ENCODE results near the gene SCART1. TPM values are rescaled to one million over a fixed set of nuclear protein-coding genes. Genes with fewer than 3 reads are reported as not detected.
"Not testable (repeated sequence)": the region's sequence is repeated elsewhere in the genome, so short reads cannot be mapped to it uniquely, and the experiment has no call there.

The SCART1 gene
- total RNA-seq: 1 to 10 TPM; 1.8 to 9.5 (median 6.1) TPM

- no peaks in the 10 kb centered on the region for H3K4me1 ChIP-seq
- intact Hi-C loops (cut with DNase I; ENCODE audit: low total_unique reads): no loop called here
- H3K9me3 ChIP-seq: no peaks in the 10 kb centered on the region
- H3K27ac ChIP-seq: no peak within 1 kb of the TSS
- DNase-seq: no peak
- no peaks in the 10 kb centered on the region for H3K36me3 ChIP-seq
- TF ChIP-seq POLR2A (IDR thresholded peaks at IDR 0.05) (no peak), CTCF (IDR thresholded peaks at IDR 0.05) (no peak)
- H3K4me3 ChIP-seq: no peak within 1 kb of the TSS
- H3K27me3 ChIP-seq: no peaks in the 10 kb centered on the region
Observed at GRCh38 chr10:133453516-133454203, at the start of gene SCART1. TSS of gene SCART1 (plus strand) at chr10:133453945. CDS start at chr10:133453998, 53 bp downstream.

DNA sequence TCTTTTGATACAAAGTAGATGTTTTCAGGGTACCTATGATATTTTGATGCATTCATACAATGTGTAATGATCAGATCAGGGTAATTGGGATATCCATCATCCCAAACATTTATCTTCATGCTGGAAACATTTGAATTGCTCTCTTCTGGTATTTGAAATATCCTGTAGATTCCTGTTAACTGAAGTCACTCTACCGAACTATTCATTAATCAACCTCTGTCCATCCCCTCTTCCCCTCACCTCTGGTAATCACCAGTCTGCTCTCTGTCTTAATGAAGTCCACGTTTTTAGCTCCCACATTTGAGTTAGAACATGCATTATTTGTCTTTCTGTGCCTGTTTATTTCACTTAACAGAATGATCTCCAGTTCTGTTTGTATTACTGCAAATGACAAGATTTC, 48.5 kb upstream of the SCART1 start:
- Histone ChIP-seq H3K27me3 (no peaks in the 10 kb centered on the region), H3K36me3 (no peaks in the 10 kb centered on the region), H3K27ac (no peak overlapping the region), H3K4me3 (no peak overlapping the region), H3K4me1 (no peaks in the 10 kb centered on the region), H3K9me3 (no peaks in the 10 kb centered on the region)
- TF ChIP-seq POLR2A (IDR thresholded peaks at IDR 0.05) (no peak), CTCF (IDR thresholded peaks at IDR 0.05) (no peak)
- DNase-seq: no peak
- intact Hi-C loops (cut with DNase I; ENCODE audit: low total_unique reads): no loop called here

DNA sequence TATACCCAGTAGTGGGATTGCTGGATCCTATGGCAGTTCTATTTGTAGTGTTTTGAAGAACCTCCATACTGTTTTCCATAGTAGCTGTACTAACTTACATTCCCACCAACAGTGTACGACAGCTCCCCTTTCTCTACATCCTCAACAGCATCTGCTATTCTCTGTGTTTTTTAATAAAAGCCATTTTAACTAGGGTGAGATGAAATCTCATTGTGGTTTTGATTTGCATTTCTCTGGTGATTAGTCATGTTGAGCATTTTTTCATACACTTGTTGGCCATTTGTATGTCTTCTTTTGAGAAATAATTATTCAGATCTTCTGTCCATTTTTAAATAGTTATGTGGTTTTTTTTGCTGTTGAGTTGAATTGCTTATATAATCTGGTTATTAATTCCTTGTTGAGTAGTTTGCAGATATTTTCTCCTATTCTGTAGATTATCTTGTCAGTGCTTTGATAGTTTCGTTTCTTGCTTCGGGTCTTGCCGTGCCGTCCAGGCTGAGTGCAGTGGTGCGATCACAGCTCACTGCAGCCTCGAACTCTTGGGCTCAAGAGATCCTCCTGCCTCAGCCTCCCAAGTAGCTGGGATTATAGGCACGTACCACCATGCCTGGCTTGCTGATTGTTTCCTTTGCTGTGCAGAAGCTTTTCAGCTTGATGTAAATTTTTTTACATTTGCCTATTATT, 47.8 kb upstream of the SCART1 start:
- no peaks in the 10 kb centered on the region for H3K27me3 ChIP-seq
- TF ChIP-seq POLR2A (IDR thresholded peaks at IDR 0.05) (no peak), CTCF (IDR thresholded peaks at IDR 0.05) (no peak)
- intact Hi-C loops (cut with DNase I; ENCODE audit: low total_unique reads): no loop called here
- H3K27ac ChIP-seq: no peak overlapping the region
- no peak overlapping the region for H3K4me3 ChIP-seq
- H3K36me3 ChIP-seq: no peaks in the 10 kb centered on the region
- H3K4me1 ChIP-seq: no peaks in the 10 kb centered on the region
- no peak for DNase-seq
- H3K9me3 ChIP-seq: peaks cover 0 to 7% of the 10 kb centered on the region in 2 donors

- no peak for TF ChIP-seq CTCF (IDR thresholded peaks at IDR 0.05)
- TF ChIP-seq POLR2A (IDR thresholded peaks at IDR 0.05): no peak
- Histone ChIP-seq H3K4me3 (no peak overlapping the region), H3K27me3 (no peaks in the 10 kb centered on the region), H3K27ac (no peak overlapping the region), H3K9me3 (peaks cover 0 to 18% of the 10 kb centered on the region in 2 donors), H3K4me1 (no peaks in the 10 kb centered on the region), H3K36me3 (no peaks in the 10 kb centered on the region)
- no peak for DNase-seq
- intact Hi-C loops (cut with DNase I; ENCODE audit: low total_unique reads): no loop called here
Observed at GRCh38 chr10:133411523-133412380, 42.0 kb upstream of the SCART1 start.

DNA sequence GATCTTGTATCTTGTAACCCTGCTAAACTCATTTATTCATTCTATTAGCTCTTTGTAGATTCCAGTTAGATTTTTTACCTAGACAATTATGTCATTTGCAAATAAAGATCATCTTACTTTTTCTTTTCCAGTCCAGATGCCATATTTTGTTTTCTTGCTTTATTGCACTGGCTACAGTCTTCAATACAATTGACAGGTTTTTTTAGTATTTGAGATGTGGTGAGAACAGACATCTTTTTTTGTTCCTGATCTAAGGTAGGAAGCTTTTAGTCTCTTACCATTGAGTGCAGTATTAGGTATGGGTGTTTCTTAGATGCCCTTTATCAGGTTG, 41.4 kb upstream of the SCART1 start:
- no peak for DNase-seq
- H3K36me3 ChIP-seq: no peaks in the 10 kb centered on the region
- TF ChIP-seq CTCF (IDR thresholded peaks at IDR 0.05): no peak
- TF ChIP-seq POLR2A (IDR thresholded peaks at IDR 0.05): no peak
- no peak overlapping the region for H3K27ac ChIP-seq
- intact Hi-C loops (cut with DNase I; ENCODE audit: low total_unique reads): no loop called here
- no peaks in the 10 kb centered on the region for H3K27me3 ChIP-seq
- no peaks in the 10 kb centered on the region for H3K4me1 ChIP-seq
- peaks cover 0 to 18% of the 10 kb centered on the region in 2 donors for H3K9me3 ChIP-seq
- no peak overlapping the region for H3K4me3 ChIP-seq

DNA sequence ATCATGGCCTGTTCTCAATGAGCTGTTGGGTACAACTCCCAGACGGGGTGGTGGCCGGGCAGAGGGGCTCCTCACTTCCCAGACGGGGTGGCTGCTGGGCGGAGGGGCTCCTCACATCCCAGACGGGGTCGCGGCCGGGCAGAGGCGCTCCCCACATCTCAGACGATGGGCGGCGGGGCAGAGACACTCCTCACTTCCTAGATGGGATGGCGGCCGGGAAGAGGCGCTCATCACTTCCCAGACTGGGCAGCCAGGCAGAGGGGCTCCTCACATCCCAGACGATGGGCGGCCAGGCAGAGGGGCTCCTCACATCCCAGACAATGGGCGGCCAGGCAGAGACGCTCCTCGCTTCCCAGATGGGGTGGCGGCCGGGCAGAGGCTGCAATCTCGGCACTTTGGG, 39.3 kb upstream of the SCART1 start:
- H3K4me3 ChIP-seq; DNase-seq; H3K36me3 ChIP-seq; H3K27ac ChIP-seq; intact Hi-C loops (cut with DNase I; ENCODE audit: low total_unique reads); H3K4me1 ChIP-seq; H3K27me3 ChIP-seq: not testable (repeated sequence)
- peaks cover 0 to 18% of the 10 kb centered on the region in 2 donors for H3K9me3 ChIP-seq

All from uterus (tissue), 4 donors.